GM23338 (cell line): ENCODE results near the gene MZB1. TPM values are rescaled to one million over a fixed set of nuclear protein-coding genes. Genes with fewer than 3 reads are reported as not detected.
A peak's percentile ranks its signal among the peaks of the same experiment; 100 is the strongest.

Experiments
- ATAC-seq: fragments of 200-7000 bp; cut with Tn5 transposase; 3 replicates; pipeline ENCODE4 v1.9.1; 2020
- DNase-seq: peaks from one replicate; pipeline ENCODE4 v3.0.0-alpha.2; 2015; ENCODE audit warnings: low spot score
- H2AFZ ChIP-seq: fragments of 200-600 bp; sonication (generic); 2 replicates; pipeline ENCODE4 v1.8.0; 2016; ENCODE audit warnings: antibody characterized with exemption, mild to moderate bottlenecking, moderate library complexity
- H3F3A ChIP-seq: fragments of 200-600 bp; sonication (generic); replicated peaks from 2 replicates; pipeline ENCODE4 v1.8.0; 2017; ENCODE audit warnings: antibody characterized with exemption, mixed run types, low read depth
- H3K27ac ChIP-seq: fragments of 200-600 bp; sonication (generic); 2 replicates; pipeline ENCODE4 v1.6.1; 2016; ENCODE audit warnings: low read depth
- H3K27me3 ChIP-seq: fragments of 200-600 bp; sonication (generic); 2 replicates; pipeline ENCODE4 v1.8.0; 2016; ENCODE audit warnings: mild to moderate bottlenecking, mixed run types, moderate library complexity; ENCODE audit not compliant: insufficient read depth
- H3K36me3 ChIP-seq: fragments of 200-600 bp; sonication (generic); 2 replicates; pipeline ENCODE4 v1.8.0; 2016; ENCODE audit warnings: mild to moderate bottlenecking; ENCODE audit not compliant: insufficient read depth
- H3K4me1 ChIP-seq: fragments of 200-600 bp; sonication (generic); 2 replicates; pipeline ENCODE4 v1.8.0; 2016; ENCODE audit warnings: mild to moderate bottlenecking, moderate library complexity; ENCODE audit not compliant: insufficient read depth
- H3K4me2 ChIP-seq: fragments of 200-600 bp; sonication (generic); 2 replicates; pipeline ENCODE4 v1.7.1; 2017; ENCODE audit warnings: mixed run types
- H3K4me3 ChIP-seq: fragments of 200-600 bp; sonication (generic); 2 replicates; pipeline ENCODE4 v1.6.1; 2016; ENCODE audit warnings: mixed run types
- H3K79me2 ChIP-seq: fragments of 200-600 bp; sonication (generic); replicated peaks from 2 replicates; pipeline ENCODE4 v1.8.0; 2017; ENCODE audit warnings: mild to moderate bottlenecking; ENCODE audit not compliant: insufficient read depth
- H3K9me2 ChIP-seq: fragments of 200-600 bp; sonication (generic); 2 replicates; pipeline ENCODE4 v1.8.0; 2017; ENCODE audit not compliant: insufficient read depth
- H4K20me1 ChIP-seq: fragments of 200-600 bp; sonication (generic); replicated peaks from 2 replicates; pipeline ENCODE4 v1.8.0; 2017; ENCODE audit warnings: mild to moderate bottlenecking; ENCODE audit not compliant: insufficient read depth
- H3K27ac Mint-ChIP-seq: 2 replicates; pipeline ENCODE4 v1.8.0; 2020; ENCODE audit warnings: inconsistent platforms, mild to moderate bottlenecking, moderate library complexity, mixed read lengths
- H3K27me3 Mint-ChIP-seq: 3 replicates; pipeline ENCODE4 v1.8.0; 2022; ENCODE audit warnings: low read depth, mild to moderate bottlenecking, moderate library complexity, mixed read lengths, inconsistent platforms; ENCODE audit not compliant: insufficient read depth, poor library complexity
- H3K36me3 Mint-ChIP-seq: 3 replicates; pipeline ENCODE4 v1.8.0; 2021; ENCODE audit warnings: low read depth, mild to moderate bottlenecking, inconsistent platforms, moderate library complexity, mixed read lengths
- H3K4me1 Mint-ChIP-seq: 3 replicates; pipeline ENCODE4 v1.8.0; 2020; ENCODE audit warnings: mild to moderate bottlenecking, inconsistent platforms, mixed read lengths
- H3K4me3 Mint-ChIP-seq: 3 replicates; pipeline ENCODE4 v1.8.0; 2021; ENCODE audit warnings: moderate library complexity, mild to moderate bottlenecking, inconsistent platforms, mixed read lengths
- H3K9me3 Mint-ChIP-seq: 3 replicates; pipeline ENCODE4 v1.8.0; 2020; ENCODE audit warnings: moderate library complexity, mild to moderate bottlenecking, inconsistent platforms, mixed read lengths
- EZH2phosphoT487 ChIP-seq: fragments of 200-600 bp; sonication (generic); IDR thresholded peaks from one replicate; pipeline ENCODE4 v1.8.1; 2018; ENCODE audit warnings: antibody characterized with exemption; ENCODE audit not compliant: unreplicated experiment
- NANOG ChIP-seq: IDR thresholded peaks from 2 replicates; pipeline ENCODE4 v1.6.1; 2016; ENCODE audit warnings: antibody characterized with exemption, borderline replicate concordance
- POLR2AphosphoS5 ChIP-seq: IDR thresholded peaks from 2 replicates; pipeline ENCODE4 v1.6.1; 2016; ENCODE audit warnings: antibody characterized with exemption, low read depth
- polyA plus RNA-seq: library from polyadenylated mRNA; unstranded; fragments of >200 nt; fragmentation: Nextera tagmentation; extraction: Ambion mirVana; gene quantifications from 2 replicates; pipeline ENCODE4 v1.2.1, GENCODE V29; 2016
- total RNA-seq: library from RNA; depleted of rRNA; stranded (reverse); fragments of >200 nt; shearing (Covaris generic); gene quantifications from 2 replicates; pipeline ENCODE4 v1.2.3, GENCODE V29; 2014
- TF ChIP-seq, protein P1 (sequence below): IDR thresholded peaks from 2 replicates; pipeline ENCODE4 v1.6.1; 2016; ENCODE audit warnings: antibody characterized with exemption
- TF ChIP-seq, protein P2 (sequence below): fragments of 250-450 bp; sonication (Bioruptor Pico); IDR thresholded peaks from 2 replicates; pipeline ENCODE4 v1.5.0; 2020; ENCODE audit warnings: mild to moderate bottlenecking, moderate library complexity

MZB1 gene
- total and polyA plus RNA-seq, 2 experiments from 2014 or later = 0.52 to 1.6 TPM

DNA sequence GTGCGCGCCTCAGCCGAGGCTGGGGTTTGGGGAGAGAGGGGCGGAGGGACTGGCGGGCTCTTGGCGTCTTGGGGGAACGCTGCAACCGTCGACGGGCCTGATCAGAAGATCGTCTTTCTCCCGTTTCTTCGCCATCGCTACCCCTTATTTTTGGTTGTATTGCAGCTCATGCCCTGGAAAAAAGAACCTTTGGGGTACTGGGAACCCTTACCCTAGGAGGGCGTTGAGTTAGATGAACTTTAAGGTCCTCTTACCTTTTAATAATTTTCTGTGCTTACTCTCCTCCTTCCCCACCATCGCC, 47.3 kb downstream of the MZB1 start:
- peak overlapping the region; percentile 90 for H3K4me3 ChIP-seq
- Mint-ChIP-seq H3K4me3 (peak overlapping the region; percentile 99), H3K27ac (peak overlapping the region; percentile 100), H3K27me3 (peaks cover 20% of the 10 kb centered on the region), H3K4me1 (peaks cover 23% of the 10 kb centered on the region), H3K9me3 (no peaks in the 10 kb centered on the region; the same call in 2 of the 3 replicates), H3K36me3 (peaks cover 36% of the 10 kb centered on the region)
- no peaks in the 10 kb centered on the region for H3K27me3 ChIP-seq
- ATAC-seq = no peak
- no peak overlapping the region for H2AFZ ChIP-seq
- peaks cover 7% of the 10 kb centered on the region; the same call in 1 of the 2 replicates for H3F3A ChIP-seq
- H3K79me2 ChIP-seq = peaks cover 51% of the 10 kb centered on the region
- H4K20me1 ChIP-seq = peaks cover 43% of the 10 kb centered on the region
- H3K4me1 ChIP-seq = peaks cover 8% of the 10 kb centered on the region
- TF ChIP-seq, protein P1, sequence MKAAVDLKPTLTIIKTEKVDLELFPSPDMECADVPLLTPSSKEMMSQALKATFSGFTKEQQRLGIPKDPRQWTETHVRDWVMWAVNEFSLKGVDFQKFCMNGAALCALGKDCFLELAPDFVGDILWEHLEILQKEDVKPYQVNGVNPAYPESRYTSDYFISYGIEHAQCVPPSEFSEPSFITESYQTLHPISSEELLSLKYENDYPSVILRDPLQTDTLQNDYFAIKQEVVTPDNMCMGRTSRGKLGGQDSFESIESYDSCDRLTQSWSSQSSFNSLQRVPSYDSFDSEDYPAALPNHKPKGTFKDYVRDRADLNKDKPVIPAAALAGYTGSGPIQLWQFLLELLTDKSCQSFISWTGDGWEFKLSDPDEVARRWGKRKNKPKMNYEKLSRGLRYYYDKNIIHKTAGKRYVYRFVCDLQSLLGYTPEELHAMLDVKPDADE = no peak
- TF ChIP-seq, protein P2, sequence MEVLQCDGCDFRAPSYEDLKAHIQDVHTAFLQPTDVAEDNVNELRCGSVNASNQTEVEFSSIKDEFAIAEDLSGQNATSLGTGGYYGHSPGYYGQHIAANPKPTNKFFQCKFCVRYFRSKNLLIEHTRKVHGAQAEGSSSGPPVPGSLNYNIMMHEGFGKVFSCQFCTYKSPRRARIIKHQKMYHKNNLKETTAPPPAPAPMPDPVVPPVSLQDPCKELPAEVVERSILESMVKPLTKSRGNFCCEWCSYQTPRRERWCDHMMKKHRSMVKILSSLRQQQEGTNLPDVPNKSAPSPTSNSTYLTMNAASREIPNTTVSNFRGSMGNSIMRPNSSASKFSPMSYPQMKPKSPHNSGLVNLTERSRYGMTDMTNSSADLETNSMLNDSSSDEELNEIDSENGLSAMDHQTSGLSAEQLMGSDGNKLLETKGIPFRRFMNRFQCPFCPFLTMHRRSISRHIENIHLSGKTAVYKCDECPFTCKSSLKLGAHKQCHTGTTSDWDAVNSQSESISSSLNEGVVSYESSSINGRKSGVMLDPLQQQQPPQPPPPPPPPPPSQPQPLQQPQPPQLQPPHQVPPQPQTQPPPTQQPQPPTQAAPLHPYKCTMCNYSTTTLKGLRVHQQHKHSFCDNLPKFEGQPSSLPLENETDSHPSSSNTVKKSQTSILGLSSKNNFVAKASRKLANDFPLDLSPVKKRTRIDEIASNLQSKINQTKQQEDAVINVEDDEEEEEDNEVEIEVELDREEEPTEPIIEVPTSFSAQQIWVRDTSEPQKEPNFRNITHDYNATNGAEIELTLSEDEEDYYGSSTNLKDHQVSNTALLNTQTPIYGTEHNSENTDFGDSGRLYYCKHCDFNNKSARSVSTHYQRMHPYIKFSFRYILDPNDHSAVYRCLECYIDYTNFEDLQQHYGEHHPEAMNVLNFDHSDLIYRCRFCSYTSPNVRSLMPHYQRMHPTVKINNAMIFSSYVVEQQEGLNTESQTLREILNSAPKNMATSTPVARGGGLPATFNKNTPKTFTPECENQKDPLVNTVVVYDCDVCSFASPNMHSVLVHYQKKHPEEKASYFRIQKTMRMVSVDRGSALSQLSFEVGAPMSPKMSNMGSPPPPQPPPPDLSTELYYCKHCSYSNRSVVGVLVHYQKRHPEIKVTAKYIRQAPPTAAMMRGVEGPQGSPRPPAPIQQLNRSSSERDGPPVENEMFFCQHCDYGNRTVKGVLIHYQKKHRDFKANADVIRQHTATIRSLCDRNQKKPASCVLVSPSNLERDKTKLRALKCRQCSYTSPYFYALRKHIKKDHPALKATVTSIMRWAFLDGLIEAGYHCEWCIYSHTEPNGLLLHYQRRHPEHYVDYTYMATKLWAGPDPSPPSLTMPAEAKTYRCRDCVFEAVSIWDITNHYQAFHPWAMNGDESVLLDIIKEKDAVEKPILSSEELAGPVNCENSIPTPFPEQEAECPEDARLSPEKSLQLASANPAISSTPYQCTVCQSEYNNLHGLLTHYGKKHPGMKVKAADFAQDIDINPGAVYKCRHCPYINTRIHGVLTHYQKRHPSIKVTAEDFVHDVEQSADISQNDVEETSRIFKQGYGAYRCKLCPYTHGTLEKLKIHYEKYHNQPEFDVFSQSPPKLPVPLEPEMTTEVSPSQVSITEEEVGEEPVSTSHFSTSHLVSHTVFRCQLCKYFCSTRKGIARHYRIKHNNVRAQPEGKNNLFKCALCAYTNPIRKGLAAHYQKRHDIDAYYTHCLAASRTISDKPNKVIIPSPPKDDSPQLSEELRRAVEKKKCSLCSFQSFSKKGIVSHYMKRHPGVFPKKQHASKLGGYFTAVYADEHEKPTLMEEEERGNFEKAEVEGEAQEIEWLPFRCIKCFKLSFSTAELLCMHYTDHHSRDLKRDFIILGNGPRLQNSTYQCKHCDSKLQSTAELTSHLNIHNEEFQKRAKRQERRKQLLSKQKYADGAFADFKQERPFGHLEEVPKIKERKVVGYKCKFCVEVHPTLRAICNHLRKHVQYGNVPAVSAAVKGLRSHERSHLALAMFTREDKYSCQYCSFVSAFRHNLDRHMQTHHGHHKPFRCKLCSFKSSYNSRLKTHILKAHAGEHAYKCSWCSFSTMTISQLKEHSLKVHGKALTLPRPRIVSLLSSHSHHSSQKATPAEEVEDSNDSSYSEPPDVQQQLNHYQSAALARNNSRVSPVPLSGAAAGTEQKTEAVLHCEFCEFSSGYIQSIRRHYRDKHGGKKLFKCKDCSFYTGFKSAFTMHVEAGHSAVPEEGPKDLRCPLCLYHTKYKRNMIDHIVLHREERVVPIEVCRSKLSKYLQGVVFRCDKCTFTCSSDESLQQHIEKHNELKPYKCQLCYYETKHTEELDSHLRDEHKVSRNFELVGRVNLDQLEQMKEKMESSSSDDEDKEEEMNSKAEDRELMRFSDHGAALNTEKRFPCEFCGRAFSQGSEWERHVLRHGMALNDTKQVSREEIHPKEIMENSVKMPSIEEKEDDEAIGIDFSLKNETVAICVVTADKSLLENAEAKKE (CRISPR knock-in tag) = no peak
- TF ChIP-seq EZH2phosphoT487 (no peak), POLR2AphosphoS5 (no peak), NANOG (no peak)
- peaks cover 4% of the 10 kb centered on the region; the same call in 1 of the 2 replicates for H3K9me2 ChIP-seq
- peak overlapping the region; percentile 98 for H3K27ac ChIP-seq
- DNase-seq = no peak
- peak overlapping the region; percentile 97 for H3K4me2 ChIP-seq
- peaks cover 11% of the 10 kb centered on the region for H3K36me3 ChIP-seq
